Epidermal melanocyte (primary cell): ENCODE results near the gene FOXD4L5.
"Not testable (repeated sequence)": the region's sequence is repeated elsewhere in the genome, so short reads cannot be mapped to it uniquely, and the experiment has no call there.

Source experiments
- DNase-seq: peaks from one replicate; pipeline ENCODE4 v3.0.0; 2011; ENCODE audit warnings: low spot score; ENCODE audit not compliant: insufficient read length

The FOXD4L5 gene

DNA sequence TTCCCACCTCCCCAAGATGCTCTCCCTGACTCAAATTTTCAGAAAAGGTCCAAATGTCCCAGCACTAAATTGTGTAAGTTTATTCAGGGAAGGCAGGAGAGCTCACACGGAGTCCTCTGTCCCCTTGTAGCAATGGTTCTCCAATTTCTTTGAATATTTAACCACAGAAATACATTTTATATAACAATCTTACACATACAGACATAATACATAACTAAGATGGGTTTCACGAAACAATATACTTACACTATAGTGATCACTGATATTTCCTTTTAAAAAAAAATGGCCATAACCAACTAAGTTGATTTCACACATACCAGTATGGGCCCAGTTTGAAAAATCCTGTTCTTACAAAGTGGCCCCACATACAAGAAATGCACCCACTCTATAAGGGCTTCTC, at the start of gene FOXD4L5:
Gene FOXD4L5, minus strand, starts transcription at position 101 of the 400 bp plus-strand sequence. CDS start 832 bp downstream, outside the sequence.
- DNase-seq, result not testable (repeated sequence)

DNA sequence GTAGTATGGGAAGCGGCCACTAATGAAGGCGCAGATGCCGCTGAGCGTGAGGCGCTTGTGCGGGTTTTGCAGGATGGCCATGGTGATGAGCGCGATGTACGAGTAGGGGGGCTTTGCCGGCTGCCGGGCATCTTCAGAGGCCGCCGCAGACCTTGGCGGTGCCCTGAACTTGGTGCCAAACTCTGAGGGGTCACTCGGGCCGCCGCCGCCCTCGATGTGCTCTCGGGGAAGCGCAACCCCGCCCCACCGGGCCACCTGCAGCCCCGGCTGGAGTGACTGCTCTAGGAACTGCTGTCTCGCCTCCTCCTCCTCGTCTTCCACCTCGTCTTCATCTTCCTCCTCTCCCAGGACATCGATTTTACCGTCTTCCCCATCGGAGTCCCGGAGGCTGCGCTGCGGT, 1.1 kb downstream of the FOXD4L5 start:
- DNase-seq, result not testable (repeated sequence)

DNA sequence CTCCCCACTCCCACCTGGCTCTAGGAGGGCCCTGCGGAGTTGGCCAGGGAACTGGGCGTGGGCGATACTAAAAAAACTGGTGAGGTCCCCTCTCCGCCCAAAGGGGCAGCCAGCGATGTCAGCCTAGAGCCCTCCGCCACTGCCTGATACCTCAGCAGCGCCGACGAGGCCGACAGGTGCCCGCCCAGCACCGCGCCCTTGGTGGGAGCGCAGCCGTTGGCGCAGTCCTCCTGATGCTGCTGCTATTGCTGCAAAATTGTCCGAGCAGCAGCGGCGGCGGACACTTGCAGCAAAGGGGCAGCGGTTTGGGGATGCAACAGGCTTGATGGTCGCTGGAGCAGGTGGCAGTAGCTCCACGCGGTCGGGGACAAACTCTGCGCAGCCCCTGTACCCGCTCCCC, 2.0 kb downstream of the FOXD4L5 start:
- DNase-seq, result not testable (repeated sequence)
